Fibroblast of the aortic adventitia (primary cell): ENCODE results near the gene GARS1. TPM values are rescaled to one million over a fixed set of nuclear protein-coding genes. Genes with fewer than 3 reads are reported as not detected.

ENCODE experiments used
- DNase-seq: peaks from one replicate; pipeline ENCODE4 v3.0.0-alpha.2; 2010; ENCODE audit warnings: low read depth
- H3K4me3 ChIP-seq: 2 replicates; pipeline ENCODE4 v1.5.1; 2011; ENCODE audit warnings: low read depth, mild to moderate bottlenecking, control low read depth, low read length, moderate library complexity
- CTCF ChIP-seq: IDR thresholded peaks from 2 replicates; pipeline ENCODE4 v1.5.1; 2011; ENCODE audit warnings: mild to moderate bottlenecking, low read length, control low read depth, inconsistent platforms; ENCODE audit not compliant: insufficient read depth
- total RNA-seq: library from RNA; depleted of rRNA; stranded (reverse); fragments of >200 nt; gene quantifications from 2 replicates; pipeline ENCODE4 v1.2.3, GENCODE V29; 2012; ENCODE audit warnings: low replicate concordance

The GARS1 gene
- total RNA-seq, 1 donor = 452 TPM

DNA sequence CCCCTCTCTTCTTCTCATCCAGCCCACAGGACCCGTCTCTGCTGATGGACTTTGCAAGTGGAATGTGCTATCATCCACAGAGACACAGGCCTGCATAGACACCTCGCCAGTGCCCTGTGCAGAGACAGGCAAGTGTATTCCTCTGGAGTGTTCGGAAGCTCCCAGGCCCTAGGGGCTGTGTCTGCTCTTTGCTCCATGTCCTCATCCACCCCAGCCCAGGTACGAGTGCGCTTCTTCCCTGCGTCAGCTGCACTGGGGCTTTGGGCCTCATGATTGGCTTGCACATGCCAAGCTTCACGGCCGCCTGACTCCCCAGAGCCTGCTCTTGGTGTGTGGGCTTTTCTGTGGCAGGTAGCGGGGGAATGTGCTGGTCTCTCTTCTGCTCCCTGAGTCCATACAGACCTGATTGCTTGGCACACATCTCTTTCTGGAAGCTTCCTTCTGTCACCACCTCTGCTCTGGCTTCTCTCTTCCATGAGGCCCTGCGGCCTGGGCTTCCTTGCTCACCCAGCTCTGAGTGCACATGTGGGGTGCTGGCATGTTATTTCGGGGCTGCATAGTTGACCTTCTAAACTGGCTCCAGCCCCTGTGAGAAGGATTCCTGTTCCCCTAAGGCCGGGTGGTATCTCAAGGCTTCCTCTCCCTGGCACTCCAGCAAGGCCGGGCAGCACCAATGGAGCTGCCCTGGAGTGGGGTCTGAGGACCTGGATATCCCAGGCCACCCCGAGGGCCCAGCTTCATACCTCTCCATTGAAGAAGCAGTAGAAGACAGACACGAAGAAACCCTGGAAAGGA is 59.8 kb downstream of the GARS1 start:
- no peak for TF ChIP-seq CTCF
- no peak for DNase-seq
- H3K4me3 ChIP-seq = no peak overlapping the region

- no peak overlapping the region for H3K4me3 ChIP-seq
- no peak for TF ChIP-seq CTCF
- no peak for DNase-seq
These were observed 60.7 kb downstream of the GARS1 start for GRCh38 chr7:30655096-30655970.

DNA sequence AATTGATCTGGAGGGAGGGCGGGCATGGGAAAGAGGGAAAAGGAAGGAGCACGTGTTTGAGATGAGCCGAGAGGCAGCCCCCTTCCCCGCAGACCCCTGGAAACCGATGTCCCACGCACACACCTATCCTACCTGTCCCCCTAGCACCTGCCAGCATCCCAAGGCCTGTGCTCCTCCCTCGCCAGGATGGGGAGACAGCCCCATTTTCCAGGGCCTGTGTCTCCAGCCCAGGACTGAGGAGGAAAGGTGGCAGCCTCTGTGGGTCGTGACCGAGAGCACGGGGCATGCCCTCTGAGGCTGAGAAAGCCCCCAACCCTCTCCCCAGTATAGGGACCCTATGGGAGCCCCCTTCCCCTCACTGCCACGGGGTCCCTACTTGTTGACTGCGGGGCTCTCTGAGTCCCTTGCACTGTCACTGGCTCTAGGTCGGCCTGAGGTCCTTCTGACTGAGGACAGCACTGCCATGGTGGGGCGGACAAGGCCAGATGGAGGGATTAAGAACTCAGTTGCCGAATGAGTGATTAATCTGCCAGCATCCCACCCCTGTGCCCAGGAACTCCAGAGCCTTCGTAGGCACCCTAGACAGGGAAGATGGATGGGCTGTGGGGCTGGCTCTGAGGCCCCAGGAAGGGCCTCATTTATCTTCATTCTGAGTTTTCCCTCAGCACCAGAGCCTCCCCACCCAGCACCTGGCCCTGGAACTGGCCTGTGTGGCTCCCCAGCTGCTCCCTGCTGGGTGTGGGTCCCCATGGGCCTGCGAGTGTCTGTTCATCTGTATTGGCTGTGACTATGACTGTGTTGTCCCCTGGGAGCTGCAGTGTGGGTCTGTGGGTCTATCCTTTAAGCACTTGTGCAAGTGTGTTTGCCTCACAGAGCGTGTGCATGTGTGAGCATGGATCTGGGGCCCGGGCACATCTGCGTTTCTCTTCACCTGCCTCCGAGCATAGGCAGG is 61.6 kb downstream of the GARS1 start:
- TF ChIP-seq CTCF = no peak
- no peak for DNase-seq

DNA sequence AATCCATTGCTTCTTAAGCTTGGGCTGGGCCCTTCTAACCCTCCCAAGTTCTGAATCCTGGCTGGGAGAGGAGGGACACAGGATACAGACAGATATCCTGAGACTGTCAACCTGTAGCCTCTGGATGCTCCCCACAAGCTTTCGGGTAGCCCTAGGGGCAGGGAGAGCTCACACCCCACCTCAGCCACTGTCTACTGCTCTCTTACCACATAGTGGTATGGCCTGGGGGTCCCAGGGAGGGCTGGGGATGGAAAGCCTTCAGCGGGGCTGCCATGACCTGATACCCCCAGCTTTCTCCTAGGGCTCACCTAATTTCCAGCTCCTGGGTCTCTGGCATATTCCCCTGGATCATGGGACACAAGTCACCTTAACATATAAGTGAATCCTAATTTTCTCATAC is 62.5 kb downstream of the GARS1 start:
- no peak overlapping the region for H3K4me3 ChIP-seq
- no peak for TF ChIP-seq CTCF
- no peak for DNase-seq

More for the DNA sequence above, 61.6 kb downstream of the GARS1 start:
- no peak overlapping the region for H3K4me3 ChIP-seq

DNA sequence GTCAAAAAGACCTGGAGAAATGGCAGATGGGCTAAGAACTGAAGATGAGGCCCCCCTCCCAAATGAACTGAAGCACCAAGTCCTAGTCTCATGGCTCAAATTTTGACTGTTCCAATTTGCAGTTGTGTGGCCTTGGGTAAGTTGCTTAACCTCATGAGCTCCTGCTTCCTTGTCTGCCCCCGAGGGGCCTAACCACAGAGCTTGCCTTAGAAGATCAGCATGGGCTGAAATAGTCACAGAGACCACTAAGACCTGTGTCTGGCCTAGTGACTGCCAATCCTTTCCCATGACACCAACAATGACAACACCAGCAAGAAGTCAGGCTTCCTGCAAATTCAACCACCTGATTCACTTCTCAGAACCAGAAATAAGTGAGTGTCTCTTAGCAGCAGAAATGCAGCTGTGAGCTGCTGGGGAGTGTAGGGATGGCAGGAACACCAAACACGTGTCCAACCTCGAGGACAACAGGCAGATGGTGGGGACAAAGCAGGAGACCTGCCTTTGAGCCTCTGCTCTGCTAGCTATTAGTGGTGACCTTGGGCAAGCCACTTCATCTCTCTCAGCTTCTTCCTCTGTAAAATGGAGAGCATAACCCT is 63.9 kb downstream of the GARS1 start:
- H3K4me3 ChIP-seq = no peak overlapping the region
- DNase-seq = no peak
- TF ChIP-seq CTCF = no peak

DNA sequence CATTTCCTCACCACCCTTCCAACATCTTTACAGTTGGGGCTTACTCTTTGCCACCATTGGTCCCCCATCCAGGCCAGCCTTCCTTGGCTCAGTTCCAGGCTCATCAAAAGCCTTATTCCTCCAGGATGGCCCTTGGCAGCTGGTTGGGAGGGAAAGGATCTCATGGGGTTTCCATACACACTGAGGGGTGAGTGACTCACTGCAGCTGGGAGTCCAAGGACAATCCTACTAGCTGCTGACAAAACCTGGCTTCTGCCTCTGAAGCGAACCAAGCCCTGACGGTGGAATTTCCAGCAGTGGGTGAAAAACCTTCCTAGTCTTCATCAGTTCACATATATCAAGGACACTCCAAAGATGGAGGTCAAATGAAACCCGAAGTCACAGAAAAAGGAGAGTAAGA is 64.6 kb downstream of the GARS1 start:
- no peak overlapping the region for H3K4me3 ChIP-seq
- TF ChIP-seq CTCF = no peak
- peak; percentile 34 for DNase-seq
